Measurements from ENCODE around the gene MTHFD2L.

DNA sequence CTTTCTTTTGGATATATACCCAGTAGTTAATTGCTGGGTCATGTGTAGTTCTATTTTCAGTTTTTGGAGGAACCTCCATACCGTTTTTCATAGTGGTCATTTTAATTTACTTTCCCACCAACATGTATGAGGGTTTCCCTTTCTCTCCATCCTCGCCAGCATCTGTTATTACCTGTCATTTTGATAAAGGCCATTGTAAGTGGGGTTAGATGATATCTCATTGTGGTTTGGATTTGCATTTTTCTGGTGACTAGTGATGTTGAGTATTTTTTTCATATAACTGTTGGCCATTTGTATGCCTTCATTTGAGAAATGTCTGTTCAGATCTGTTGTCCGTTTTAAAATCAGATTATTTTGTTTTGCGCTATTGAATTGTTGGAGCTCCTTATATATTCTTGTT is 30.2 kb upstream of the MTHFD2L start:
- no peak for TF ChIP-seq RAD21 (conservative IDR thresholded peaks at IDR 0.05)
- TF ChIP-seq, protein P1, sequence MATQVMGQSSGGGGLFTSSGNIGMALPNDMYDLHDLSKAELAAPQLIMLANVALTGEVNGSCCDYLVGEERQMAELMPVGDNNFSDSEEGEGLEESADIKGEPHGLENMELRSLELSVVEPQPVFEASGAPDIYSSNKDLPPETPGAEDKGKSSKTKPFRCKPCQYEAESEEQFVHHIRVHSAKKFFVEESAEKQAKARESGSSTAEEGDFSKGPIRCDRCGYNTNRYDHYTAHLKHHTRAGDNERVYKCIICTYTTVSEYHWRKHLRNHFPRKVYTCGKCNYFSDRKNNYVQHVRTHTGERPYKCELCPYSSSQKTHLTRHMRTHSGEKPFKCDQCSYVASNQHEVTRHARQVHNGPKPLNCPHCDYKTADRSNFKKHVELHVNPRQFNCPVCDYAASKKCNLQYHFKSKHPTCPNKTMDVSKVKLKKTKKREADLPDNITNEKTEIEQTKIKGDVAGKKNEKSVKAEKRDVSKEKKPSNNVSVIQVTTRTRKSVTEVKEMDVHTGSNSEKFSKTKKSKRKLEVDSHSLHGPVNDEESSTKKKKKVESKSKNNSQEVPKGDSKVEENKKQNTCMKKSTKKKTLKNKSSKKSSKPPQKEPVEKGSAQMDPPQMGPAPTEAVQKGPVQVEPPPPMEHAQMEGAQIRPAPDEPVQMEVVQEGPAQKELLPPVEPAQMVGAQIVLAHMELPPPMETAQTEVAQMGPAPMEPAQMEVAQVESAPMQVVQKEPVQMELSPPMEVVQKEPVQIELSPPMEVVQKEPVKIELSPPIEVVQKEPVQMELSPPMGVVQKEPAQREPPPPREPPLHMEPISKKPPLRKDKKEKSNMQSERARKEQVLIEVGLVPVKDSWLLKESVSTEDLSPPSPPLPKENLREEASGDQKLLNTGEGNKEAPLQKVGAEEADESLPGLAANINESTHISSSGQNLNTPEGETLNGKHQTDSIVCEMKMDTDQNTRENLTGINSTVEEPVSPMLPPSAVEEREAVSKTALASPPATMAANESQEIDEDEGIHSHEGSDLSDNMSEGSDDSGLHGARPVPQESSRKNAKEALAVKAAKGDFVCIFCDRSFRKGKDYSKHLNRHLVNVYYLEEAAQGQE (IDR thresholded peaks at IDR 0.05; ENCODE audit: borderline replicate concordance): no peak

Measured in neural cell (in vitro differentiated cells).